Spleen (tissue), 11 donors: Measurements from ENCODE around the gene LAMC2. TPM values are rescaled to one million over a fixed set of nuclear protein-coding genes. Genes with fewer than 3 reads are reported as not detected.

Experiments
- DNase-seq: peaks from one replicate; pipeline ENCODE4 v3.0.0-alpha.2; 2020
- H3K27ac ChIP-seq, 8 donors: fragments of 200-600 bp; sonication (generic) in 7 of 8; 1 replicate in 4 of 8; 2 replicates in 4 of 8; pipeline versions ENCODE4 v1.5.0 to v1.8.0; 2016 to 2021; ENCODE audit warnings: inconsistent platforms in 4 of 8, mild to moderate bottlenecking in 4 of 8, moderate library complexity in 1 of 8
- H3K27me3 ChIP-seq, 7 donors: fragments of 200-600 bp; sonication (generic) in 6 of 7; replicated peaks in 1 of 7; 1 replicate in 4 of 7; 2 replicates in 3 of 7; pipeline versions ENCODE4 v1.5.0 to v1.8.0; 2016 to 2021; ENCODE audit warnings: inconsistent platforms in 3 of 7, mild to moderate bottlenecking in 1 of 7
- H3K36me3 ChIP-seq, 6 donors: fragments of 200-600 bp; sonication (generic) in 5 of 6; 1 replicate in 4 of 6; 2 replicates in 2 of 6; pipeline versions ENCODE4 v1.5.0 to v1.8.0; 2016 to 2021; ENCODE audit warnings: inconsistent platforms in 2 of 6
- H3K4me1 ChIP-seq, 6 donors: fragments of 200-600 bp; sonication (generic) in 5 of 6; 1 replicate in 3 of 6; 2 replicates in 3 of 6; pipeline versions ENCODE4 v1.5.0 to v1.8.0; 2016 to 2021; ENCODE audit warnings: inconsistent platforms in 3 of 6
- H3K4me3 ChIP-seq, 8 donors: fragments of 200-600 bp; sonication (generic) in 7 of 8; 1 replicate in 4 of 8; 2 replicates in 4 of 8; pipeline versions ENCODE4 v1.5.0 to v1.8.0; 2016 to 2021; ENCODE audit warnings: inconsistent platforms in 4 of 8, mild to moderate bottlenecking in 4 of 8, moderate library complexity in 2 of 8
- H3K9me3 ChIP-seq, 8 donors: fragments of 200-600 bp; sonication (generic) in 7 of 8; 1 replicate in 4 of 8; 2 replicates in 4 of 8; pipeline versions ENCODE4 v1.5.0 to v1.8.0; 2016 to 2021; ENCODE audit warnings: inconsistent platforms in 4 of 8
- POLR2A ChIP-seq, 3 donors: fragments of 450-650 bp; IDR thresholded peaks; one replicate each; pipeline ENCODE4 v1.5.1; 2017; ENCODE audit warnings: antibody characterized with exemption in 3 of 3, mild to moderate bottlenecking in 1 of 3
- POLR2AphosphoS5 ChIP-seq, 3 donors: sonication (generic); formaldehyde crosslinking; IDR thresholded peaks; one replicate each; pipeline ENCODE4 v1.5.1; 2017; ENCODE audit warnings: antibody characterized with exemption in 3 of 3
- WGBS, 5 donors: extraction: QIAGEN DNeasy Blood & Tissue Kit in 3 of 5; methylation state at CpG; one replicate each; pipeline versions ENCODE4 v1.1.5 to v1.1.7; 2013 to 2018; 5-methylcytosine and 5-hydroxymethylcytosine counted together
- intact Hi-C: fragments of 100-400 bp; cut with DNase I; formaldehyde crosslinking; loops from one replicate; pipeline ENCODE4 v1.15.0; 2023; ENCODE audit warnings: low total_unique reads
- polyA plus RNA-seq, 3 donors: library from polyadenylated mRNA; stranded (reverse); fragments of 200-250 nt; gene quantifications; one replicate each; pipeline ENCODE4 v1.2.1, GENCODE V29; 2013
- total RNA-seq, 7 donors: library from RNA; depleted of rRNA in 3 of 7; stranded (reverse); fragments of >200 nt in 3 of 7; fragmentation: NEBNext Ultra II Directional in 4 of 7; extraction: Animal tissue kit (Norgen Biotek cat#: 25700) in 4 of 7; gene quantifications; one replicate each; pipeline versions ENCODE4 v1.1.0 to v1.2.1, GENCODE V29; 2016 to 2021
- TF ChIP-seq, protein P1 (sequence below), 11 experiments: fragments of 200-600 bp in 7 of 11; fragments of 450-650 bp in 4 of 11; sonication (generic) in 4 of 11; IDR thresholded peaks in 8 of 11; conservative IDR thresholded peaks in 3 of 11; 1 replicate in 7 of 11; 2 replicates in 4 of 11; pipeline versions ENCODE4 v1.4.0 to v1.8.0; 2016 to 2021; ENCODE audit warnings: antibody characterized with exemption in 11 of 11, inconsistent platforms in 4 of 11, mild to moderate bottlenecking in 1 of 11
- donor health status: healthy with polysubstance abuse.
- donor health status: DM: no; HTN: no; CAD: no; lungs with moderate emphysema.
- donor health status: DM: no; HTN: no; CAD: no.
- donor health status: Bipolar disorder and iron deficiency.
- donor health status: healthy.
- donor health status: DM: no; HTN: no; CAD: no.
- donor health status: DM: yes; HTN: yes; CAD: no.

LAMC2 gene
- total and polyA plus RNA-seq, 10 donors: 0.13 to 1.4 (median 0.67) TPM; not detected in 1

DNA sequence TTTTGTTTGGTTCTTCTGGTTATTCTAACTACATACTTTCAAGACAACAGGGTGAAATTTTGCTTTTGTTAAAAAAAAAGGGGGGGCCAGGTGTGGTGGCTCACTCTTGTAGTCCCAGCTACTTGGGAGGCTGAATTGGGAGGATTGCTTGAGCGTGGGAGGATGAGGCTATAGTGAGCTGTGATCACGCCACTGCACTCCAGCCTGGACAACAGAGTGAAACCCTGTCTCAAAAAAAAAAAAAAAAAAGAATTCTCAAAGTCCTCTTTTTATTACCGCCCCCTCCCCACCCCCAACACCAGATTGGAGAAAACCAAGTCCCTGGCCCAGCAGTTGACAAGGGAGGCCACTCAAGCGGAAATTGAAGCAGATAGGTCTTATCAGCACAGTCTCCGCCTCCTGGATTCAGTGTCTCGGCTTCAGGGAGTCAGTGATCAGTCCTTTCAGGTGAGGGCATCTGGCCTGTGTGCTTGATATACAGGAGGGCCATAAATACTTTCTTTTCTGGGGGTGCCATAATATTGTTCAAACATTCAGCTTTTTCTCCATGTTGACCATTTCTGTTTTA is 50.2 kb downstream of the LAMC2 start:
- TF ChIP-seq POLR2AphosphoS5 (IDR thresholded peaks at IDR 0.05) (no peak), POLR2A (IDR thresholded peaks at IDR 0.05) (no peak)
- TF ChIP-seq, protein P1, sequence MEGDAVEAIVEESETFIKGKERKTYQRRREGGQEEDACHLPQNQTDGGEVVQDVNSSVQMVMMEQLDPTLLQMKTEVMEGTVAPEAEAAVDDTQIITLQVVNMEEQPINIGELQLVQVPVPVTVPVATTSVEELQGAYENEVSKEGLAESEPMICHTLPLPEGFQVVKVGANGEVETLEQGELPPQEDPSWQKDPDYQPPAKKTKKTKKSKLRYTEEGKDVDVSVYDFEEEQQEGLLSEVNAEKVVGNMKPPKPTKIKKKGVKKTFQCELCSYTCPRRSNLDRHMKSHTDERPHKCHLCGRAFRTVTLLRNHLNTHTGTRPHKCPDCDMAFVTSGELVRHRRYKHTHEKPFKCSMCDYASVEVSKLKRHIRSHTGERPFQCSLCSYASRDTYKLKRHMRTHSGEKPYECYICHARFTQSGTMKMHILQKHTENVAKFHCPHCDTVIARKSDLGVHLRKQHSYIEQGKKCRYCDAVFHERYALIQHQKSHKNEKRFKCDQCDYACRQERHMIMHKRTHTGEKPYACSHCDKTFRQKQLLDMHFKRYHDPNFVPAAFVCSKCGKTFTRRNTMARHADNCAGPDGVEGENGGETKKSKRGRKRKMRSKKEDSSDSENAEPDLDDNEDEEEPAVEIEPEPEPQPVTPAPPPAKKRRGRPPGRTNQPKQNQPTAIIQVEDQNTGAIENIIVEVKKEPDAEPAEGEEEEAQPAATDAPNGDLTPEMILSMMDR (IDR thresholded peaks at IDR 0.05 in 8 of 11, conservative IDR thresholded peaks at IDR 0.05 in 3 of 11): no peak
- Histone ChIP-seq H3K36me3 (no peaks in the 10 kb centered on the region), H3K27ac (no peak overlapping the region), H3K27me3 (no peaks in the 10 kb centered on the region), H3K4me3 (no peak overlapping the region), H3K9me3 (no peaks in the 10 kb centered on the region), H3K4me1 (peaks cover 0 to 11% (median 0%) of the 10 kb centered on the region in 6 donors)
- DNase-seq: no peak
- 83 to 96% (median 86%) methylated on average over 6 of the region's 6 CpGs for WGBS, 5 donors
- intact Hi-C loops: no loop called here

DNA sequence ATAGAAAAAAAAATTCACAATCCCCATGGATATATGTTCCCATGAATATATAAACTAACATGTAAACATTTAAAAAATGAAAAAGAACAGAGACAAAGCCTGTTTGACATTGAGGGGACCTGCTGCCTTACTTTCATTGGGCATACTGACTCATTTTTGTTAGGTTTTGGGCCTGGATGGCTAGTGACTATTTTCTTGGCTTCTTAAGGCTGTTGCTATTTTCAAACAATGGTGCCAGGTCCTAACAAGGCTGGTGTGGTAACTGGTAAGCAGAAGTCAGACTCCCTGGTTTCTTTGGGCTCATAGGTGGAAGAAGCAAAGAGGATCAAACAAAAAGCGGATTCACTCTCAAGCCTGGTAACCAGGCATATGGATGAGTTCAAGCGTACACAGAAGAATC is 51.0 kb downstream of the LAMC2 start:
- 93 to 98% (median 97%) methylated on average over 2 of the region's 2 CpGs for WGBS, 5 donors
- intact Hi-C loops: no loop called here

GRCh38 chr1:183238071-183238470 is 52.0 kb downstream of the LAMC2 start:
- WGBS, 5 donors: 68 to 84% (median 77%) methylated on average over 2 of the region's 2 CpGs
- Histone ChIP-seq H3K4me1 (peaks cover 0 to 15% (median under 1%) of the 10 kb centered on the region in 6 donors), H3K4me3 (no peak overlapping the region), H3K36me3 (no peaks in the 10 kb centered on the region), H3K9me3 (no peaks in the 10 kb centered on the region), H3K27me3 (no peaks in the 10 kb centered on the region), H3K27ac (no peak overlapping the region)
- intact Hi-C loops: no loop called here
- DNase-seq: no peak
- TF ChIP-seq POLR2A (IDR thresholded peaks at IDR 0.05) (no peak), POLR2AphosphoS5 (IDR thresholded peaks at IDR 0.05) (no peak)
- TF ChIP-seq, protein P1 (IDR thresholded peaks at IDR 0.05 in 8 of 11, conservative IDR thresholded peaks at IDR 0.05 in 3 of 11): no peak

More for the DNA sequence above, 51.0 kb downstream of the LAMC2 start:
- DNase-seq: no peak
- Histone ChIP-seq H3K27ac (no peak overlapping the region), H3K4me1 (peaks cover 0 to 11% (median 0%) of the 10 kb centered on the region in 6 donors), H3K4me3 (no peak overlapping the region), H3K27me3 (no peaks in the 10 kb centered on the region), H3K9me3 (no peaks in the 10 kb centered on the region), H3K36me3 (no peaks in the 10 kb centered on the region)
- no peak for TF ChIP-seq POLR2A (IDR thresholded peaks at IDR 0.05)
- TF ChIP-seq POLR2AphosphoS5 (IDR thresholded peaks at IDR 0.05): no peak
- TF ChIP-seq, protein P1 (IDR thresholded peaks at IDR 0.05 in 8 of 11, conservative IDR thresholded peaks at IDR 0.05 in 3 of 11): no peak

DNA sequence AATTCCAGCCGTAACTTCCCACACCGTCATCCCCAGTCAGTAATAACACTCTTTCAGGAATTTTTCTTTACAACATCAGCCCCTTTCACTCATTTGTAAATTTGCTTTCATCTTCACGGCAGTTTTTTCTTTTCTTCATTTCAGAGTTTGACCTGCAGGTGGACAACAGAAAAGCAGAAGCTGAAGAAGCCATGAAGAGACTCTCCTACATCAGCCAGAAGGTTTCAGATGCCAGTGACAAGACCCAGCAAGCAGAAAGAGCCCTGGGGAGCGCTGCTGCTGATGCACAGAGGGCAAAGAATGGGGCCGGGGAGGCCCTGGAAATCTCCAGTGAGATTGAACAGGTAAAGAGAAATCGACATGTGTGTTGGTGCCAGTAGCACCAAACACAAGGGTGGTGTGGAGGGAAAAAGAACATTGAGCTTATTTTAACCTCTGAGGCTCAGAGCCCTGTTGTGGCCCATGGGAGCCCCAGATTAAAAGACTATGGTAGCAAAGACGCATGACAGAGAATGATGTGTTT is 53.2 kb downstream of the LAMC2 start:
- H3K9me3 ChIP-seq: no peaks in the 10 kb centered on the region
- H3K36me3 ChIP-seq: no peaks in the 10 kb centered on the region
- no peak overlapping the region for H3K4me3 ChIP-seq
- TF ChIP-seq POLR2AphosphoS5 (IDR thresholded peaks at IDR 0.05): no peak
- TF ChIP-seq POLR2A (IDR thresholded peaks at IDR 0.05): no peak
- TF ChIP-seq, protein P1 (IDR thresholded peaks at IDR 0.05 in 8 of 11, conservative IDR thresholded peaks at IDR 0.05 in 3 of 11): no peak
- H3K27ac ChIP-seq: no peak overlapping the region
- DNase-seq: no peak
- H3K27me3 ChIP-seq: no peaks in the 10 kb centered on the region
- intact Hi-C loops: no loop called here
- WGBS, 5 donors: 84 to 91% (median 86%) methylated on average over 7 of the region's 7 CpGs
- peaks cover 0 to 16% (median 6%) of the 10 kb centered on the region in 6 donors for H3K4me1 ChIP-seq
